ENCODE data around the gene GNG7.

- TF ChIP-seq CTCF (IDR thresholded peaks at IDR 0.05; ENCODE audit: low read length) (no peak), EZH2 (optimal IDR thresholded peaks at IDR 0.05; ENCODE audit: low read depth, low read length) (no peak), EZH2phosphoT487 (IDR thresholded peaks at IDR 0.05; ENCODE audit: low read length) (no peak)
These were observed 119.2 kb downstream of the GNG7 start for GRCh38 chr19:2582984-2583956.

Data from MM.1S (cell line).